ENCODE results near the gene KIF21A.

GRCh38 chr12:39319180-39319579 is 123.7 kb downstream of the KIF21A start:
- TF ChIP-seq EZH2 (optimal IDR thresholded peaks at IDR 0.05; ENCODE audit: low read depth, low read length) (no peak), CTCF (IDR thresholded peaks at IDR 0.05; ENCODE audit: low read length) (no peak)

All from MM.1S (cell line).